Esophagus (tissue), 2 donors: Measurements from ENCODE around the gene CHRNA10. TPM values are rescaled to one million over a fixed set of nuclear protein-coding genes. Genes with fewer than 3 reads are reported as not detected.

Experiments used
- H3K27ac ChIP-seq, 2 donors: one replicate each; pipeline ENCODE4 v1.5.1; 2013; ENCODE audit warnings: low read depth in 2 of 2, mild to moderate bottlenecking in 2 of 2, inconsistent platforms in 1 of 2, low read length in 1 of 2, moderate library complexity in 1 of 2
- H3K27me3 ChIP-seq, 2 donors: one replicate each; pipeline ENCODE4 v1.6.1; 2013; ENCODE audit warnings: low read length in 2 of 2, control low read depth in 1 of 2, mild to moderate bottlenecking in 1 of 2; ENCODE audit not compliant: insufficient read depth in 2 of 2, control insufficient read depth in 1 of 2
- H3K36me3 ChIP-seq, 2 donors: one replicate each; pipeline ENCODE4 v1.6.1; 2013; ENCODE audit warnings: low read length in 1 of 2; ENCODE audit not compliant: control insufficient read depth in 2 of 2, insufficient read depth in 2 of 2
- H3K4me1 ChIP-seq, 2 donors: one replicate each; pipeline ENCODE4 v1.6.1; 2013; ENCODE audit warnings: low read length in 1 of 2; ENCODE audit not compliant: control insufficient read depth in 2 of 2, insufficient read depth in 2 of 2
- H3K4me3 ChIP-seq, 2 donors: one replicate each; pipeline ENCODE4 v1.5.1; 2013; ENCODE audit warnings: low read length in 2 of 2, mild to moderate bottlenecking in 2 of 2, low read depth in 1 of 2, moderate library complexity in 1 of 2
- H3K9me3 ChIP-seq, 2 donors: one replicate each; pipeline ENCODE4 v1.6.1; 2013; ENCODE audit warnings: mild to moderate bottlenecking in 2 of 2, low read depth in 1 of 2, low read length in 1 of 2, moderate library complexity in 1 of 2; ENCODE audit not compliant: control insufficient read depth in 2 of 2, insufficient read depth in 1 of 2
- WGBS, 2 donors: extraction: QIAGEN DNeasy Blood & Tissue Kit; methylation state at CpG; one replicate each; pipeline ENCODE4 v1.1.7; 2013; 5-methylcytosine and 5-hydroxymethylcytosine counted together
- polyA plus RNA-seq, 2 donors: library from polyadenylated mRNA; stranded (reverse); fragments of 200-250 nt; gene quantifications; one replicate each; pipeline ENCODE4 v1.2.3, GENCODE V29; 2013
- donor health status: healthy with polysubstance abuse.
- donor health status: Bipolar disorder and iron deficiency.

CHRNA10 gene
- polyA plus RNA-seq, 2 donors: 0.66 to 1.3 TPM

DNA sequence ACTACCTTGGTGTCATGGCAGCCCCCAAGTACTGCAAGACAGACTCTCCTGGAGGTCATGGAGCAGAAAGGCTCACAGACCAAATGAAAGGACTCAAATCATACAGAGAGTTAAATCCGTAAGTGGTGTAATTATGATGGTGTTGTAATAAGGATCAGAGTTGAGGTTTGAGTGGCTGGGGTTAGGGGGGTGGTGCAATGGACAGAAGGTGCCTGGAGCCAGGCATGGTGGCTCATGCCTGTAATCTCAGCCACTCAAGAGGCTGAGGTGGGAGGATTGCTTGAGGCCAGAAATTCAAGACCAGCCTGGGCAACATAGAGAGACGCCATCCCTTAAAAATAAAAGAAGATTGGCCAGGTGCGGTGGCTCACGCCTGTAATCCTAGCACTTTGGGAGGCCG lies 48.1 kb downstream of the CHRNA10 start:
- Histone ChIP-seq H3K4me3 (no peak overlapping the region), H3K9me3 (peaks cover 0 to 3% of the 10 kb centered on the region in 2 donors), H3K27ac (no peak overlapping the region), H3K4me1 (peaks cover 0 to 2% of the 10 kb centered on the region in 2 donors), H3K27me3 (no peaks in the 10 kb centered on the region), H3K36me3 (no peaks in the 10 kb centered on the region)
- WGBS, 2 donors: 93% methylated on average over 5 of the region's 5 CpGs

DNA sequence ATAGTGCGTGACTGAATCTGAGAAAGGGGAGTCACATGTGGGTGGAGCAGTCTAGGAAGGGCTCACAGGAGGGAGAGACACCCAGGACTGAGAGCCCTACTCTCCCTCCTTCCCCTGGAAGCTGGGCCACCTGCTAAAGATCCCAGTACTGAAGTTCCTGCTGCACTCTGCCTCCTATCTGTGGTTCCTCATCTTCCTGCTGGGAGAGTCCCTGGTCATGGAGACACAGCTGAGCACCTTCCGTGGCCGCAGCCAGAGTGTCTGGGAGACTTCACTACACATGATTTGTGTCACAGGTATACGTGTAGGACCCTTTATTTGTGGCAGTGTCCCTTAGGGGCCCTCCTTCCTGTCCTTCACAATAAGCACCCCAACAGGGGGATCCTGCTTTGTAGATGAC lies 48.7 kb downstream of the CHRNA10 start:
- Histone ChIP-seq H3K4me1 (peaks cover 0 to 2% of the 10 kb centered on the region in 2 donors), H3K9me3 (peaks cover 0 to 3% of the 10 kb centered on the region in 2 donors), H3K27ac (no peak overlapping the region), H3K4me3 (no peak overlapping the region), H3K27me3 (no peaks in the 10 kb centered on the region), H3K36me3 (no peaks in the 10 kb centered on the region)
- 71 to 76% methylated on average over 4 of the region's 4 CpGs for WGBS, 2 donors

DNA sequence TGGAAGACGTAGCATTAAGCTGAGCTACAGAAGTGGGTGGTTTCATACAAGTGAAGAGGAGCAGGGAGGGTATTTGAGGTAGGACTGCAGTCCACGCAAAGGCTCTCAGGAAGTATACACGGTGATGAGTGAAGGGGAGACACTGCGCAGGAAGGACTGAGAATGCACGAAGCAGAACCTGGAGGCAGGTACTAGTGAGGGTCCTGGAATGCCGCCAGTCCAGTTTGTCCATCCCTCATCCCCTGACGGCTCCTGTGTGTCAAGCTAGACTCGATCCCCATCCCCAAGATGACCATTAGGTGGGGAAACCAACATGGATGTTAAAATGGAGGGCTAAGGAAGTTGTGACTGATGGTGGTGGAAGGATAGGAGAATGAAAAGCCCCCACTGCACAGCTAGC lies 53.2 kb downstream of the CHRNA10 start:
- no peaks in the 10 kb centered on the region for H3K4me1 ChIP-seq
- no peaks in the 10 kb centered on the region for H3K9me3 ChIP-seq
- 81 to 82% methylated on average over 8 of the region's 8 CpGs for WGBS, 2 donors
- H3K36me3 ChIP-seq: no peaks in the 10 kb centered on the region
- no peak overlapping the region for H3K4me3 ChIP-seq
- no peak overlapping the region for H3K27ac ChIP-seq
- H3K27me3 ChIP-seq: no peaks in the 10 kb centered on the region

DNA sequence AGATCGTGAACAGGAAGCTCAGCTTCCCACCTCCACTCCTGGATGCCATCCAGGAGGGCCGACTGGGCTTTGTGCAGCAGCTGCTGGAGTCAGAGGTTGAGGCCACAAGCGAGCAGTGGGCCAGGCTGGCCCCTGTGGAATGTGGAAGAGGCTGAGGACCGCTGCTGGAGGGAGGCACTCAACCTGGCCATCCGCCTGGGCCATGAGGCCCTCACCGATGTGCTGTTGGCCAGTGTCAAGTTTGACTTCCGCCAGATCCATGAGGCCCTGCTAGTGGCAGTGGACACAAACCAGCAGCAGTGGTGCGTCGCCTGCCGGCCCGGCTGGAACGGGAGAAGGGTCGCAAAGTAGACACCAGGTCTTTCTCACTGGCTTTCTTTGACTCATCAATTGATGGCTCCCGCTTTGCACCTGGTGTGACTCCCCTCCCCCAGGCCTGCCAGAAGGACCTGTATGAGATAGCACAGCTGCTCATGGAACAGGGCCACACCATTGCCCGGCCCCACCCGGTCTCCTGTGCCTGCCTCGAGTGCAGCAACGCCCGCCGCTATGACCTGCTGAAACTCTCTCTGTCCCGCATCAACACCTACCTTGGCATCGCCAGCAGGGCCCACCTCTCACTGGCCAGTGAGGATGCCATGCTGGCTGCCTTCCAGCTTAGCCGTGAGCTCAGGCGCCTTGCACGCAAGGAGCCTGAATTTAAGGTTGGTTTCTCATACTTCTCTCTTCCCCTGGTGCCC lies 54.3 kb downstream of the CHRNA10 start:
- Histone ChIP-seq H3K27me3 (no peaks in the 10 kb centered on the region), H3K36me3 (no peaks in the 10 kb centered on the region), H3K4me1 (no peaks in the 10 kb centered on the region), H3K27ac (no peak overlapping the region), H3K4me3 (no peak overlapping the region), H3K9me3 (no peaks in the 10 kb centered on the region)
- WGBS, 2 donors: 79 to 80% methylated on average over 25 of the region's 25 CpGs

DNA sequence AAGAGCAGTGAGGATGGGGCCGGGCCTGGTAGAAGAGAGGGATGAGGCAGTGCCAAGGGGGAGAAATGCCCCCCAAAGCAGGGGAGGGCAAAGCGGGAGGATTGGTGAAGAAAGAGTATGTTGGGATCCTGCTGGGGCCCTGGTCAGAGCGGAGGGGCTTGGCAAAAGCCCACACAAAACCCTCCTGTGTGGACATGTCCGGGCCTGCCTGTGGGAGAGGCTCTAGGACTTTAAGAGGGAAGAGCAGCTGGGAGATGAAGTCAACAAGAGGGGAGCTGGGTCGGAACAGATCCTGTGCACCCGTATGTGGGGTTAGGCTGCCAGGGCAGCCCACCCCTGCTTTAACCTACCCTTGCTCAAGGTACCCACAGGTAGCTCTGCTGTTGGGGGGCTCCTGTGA lies 55.2 kb downstream of the CHRNA10 start:
- no peak overlapping the region for H3K27ac ChIP-seq
- H3K4me3 ChIP-seq: no peak overlapping the region
- H3K27me3 ChIP-seq: no peaks in the 10 kb centered on the region
- no peaks in the 10 kb centered on the region for H3K9me3 ChIP-seq
- WGBS, 2 donors: 74 to 77% methylated on average over 6 of the region's 6 CpGs
- no peaks in the 10 kb centered on the region for H3K36me3 ChIP-seq
- no peaks in the 10 kb centered on the region for H3K4me1 ChIP-seq

Other genes starting within 250 kb of the CHRNA10 start
- not detected for gene ART5, start 29.4 kb downstream of the CHRNA10 start, polyA plus RNA-seq
- not detected for gene ART1, start 26.3 kb downstream of the CHRNA10 start, polyA plus RNA-seq
- gene NUP98, start 126.2 kb upstream of the CHRNA10 start, polyA plus RNA-seq: 10 to 100 TPM; 16.0 to 26.9 TPM
- gene PGAP2, start 137.2 kb upstream of the CHRNA10 start, polyA plus RNA-seq: 10 to 100 TPM; 34.0 to 36.9 TPM
- gene RHOG, start 169.6 kb upstream of the CHRNA10 start, polyA plus RNA-seq: 10 to 100 TPM; 48.0 to 79.0 TPM
- gene STIM1, start 184.3 kb upstream of the CHRNA10 start, polyA plus RNA-seq: 10 to 100 TPM; 29.5 to 42.7 TPM